B cell (primary cell): ENCODE data around the gene EGFL7. TPM values are rescaled to one million over a fixed set of nuclear protein-coding genes. Genes with fewer than 3 reads are reported as not detected.

ENCODE experiments used
- ATAC-seq: fragments of 200-7000 bp; cut with Tn5 transposase; one replicate; pipeline ENCODE4 v1.10.0; 2021; ENCODE audit warnings: low read depth, mild to moderate bottlenecking, moderate number of reproducible peaks, moderate library complexity
- CTCF ChIA-PET: fragments of 350-600 bp; sonication (Branson Sonifier 250); formaldehyde crosslinking; loops from one replicate; lab custom pipeline; 2021; ENCODE audit warnings: antibody characterized with exemption, inconsistent platforms; lab: Charles Lee
- POLR2A ChIA-PET: fragments of 350-600 bp; sonication (Branson Sonifier 250); formaldehyde crosslinking; loops from one replicate; lab custom pipeline; 2021; ENCODE audit warnings: antibody characterized with exemption; lab: Charles Lee
- DNase-seq: peaks from one replicate; pipeline ENCODE4 v3.0.0; 2013
- H2AFZ ChIP-seq: 2 replicates; pipeline ENCODE4 v1.6.1; 2012; ENCODE audit warnings: mild to moderate bottlenecking, low read depth, low read length; ENCODE audit not compliant: insufficient read depth, poor library complexity, severe bottlenecking
- H3K27ac ChIP-seq, 2 donors: 1 replicate in 1 of 2; 2 replicates in 1 of 2; pipeline ENCODE4 v1.5.1; 2012 to 2013; ENCODE audit warnings: low read length in 2 of 2, mild to moderate bottlenecking in 2 of 2, moderate library complexity in 1 of 2
- H3K27me3 ChIP-seq, 4 experiments: fragments of 200-600 bp in 1 of 4; sonication (generic) in 1 of 4; replicated peaks in 1 of 4; 1 replicate in 2 of 4; 2 replicates in 2 of 4; pipeline versions ENCODE4 v1.6.1 to v1.7.0; 2013 to 2016; ENCODE audit warnings: low read length in 3 of 4, mild to moderate bottlenecking in 2 of 4, mixed read lengths in 1 of 4, moderate library complexity in 1 of 4; ENCODE audit not compliant: insufficient read depth in 4 of 4, control insufficient read depth in 3 of 4; ENCODE audit errors: control extremely low read depth in 1 of 4
- H3K36me3 ChIP-seq, 2 experiments: replicated peaks in 1 of 2; 1 replicate in 1 of 2; 2 replicates in 1 of 2; pipeline versions ENCODE4 v1.6.1 to v1.7.1; 2013; ENCODE audit warnings: low read length in 1 of 2; ENCODE audit not compliant: insufficient read depth in 2 of 2, control insufficient read depth in 1 of 2; ENCODE audit errors: control extremely low read depth in 1 of 2, extremely low read depth in 1 of 2
- H3K4me1 ChIP-seq, 2 donors: fragments of 200-600 bp in 1 of 2; sonication (generic) in 1 of 2; 1 replicate in 1 of 2; 2 replicates in 1 of 2; pipeline versions ENCODE4 v1.5.1 to v1.6.1; 2013 to 2017; ENCODE audit warnings: low read length in 2 of 2; ENCODE audit not compliant: control insufficient read depth in 2 of 2, insufficient read depth in 2 of 2
- H3K4me2 ChIP-seq: replicated peaks from 2 replicates; pipeline ENCODE3; 2012; ENCODE audit warnings: mild to moderate bottlenecking, low read depth, low read length; ENCODE audit not compliant: poor library complexity, severe bottlenecking
- H3K4me3 ChIP-seq, 5 experiments: fragments of 200-600 bp in 1 of 5; sonication (generic) in 1 of 5; 1 replicate in 3 of 5; 2 replicates in 2 of 5; pipeline versions ENCODE4 v1.5.1 to v1.7.0; 2011 to 2016; ENCODE audit warnings: low read length in 4 of 5, mild to moderate bottlenecking in 4 of 5, low read depth in 2 of 5, control low read depth in 1 of 5, moderate library complexity in 1 of 5; ENCODE audit not compliant: insufficient read depth in 1 of 5; ENCODE audit errors: control extremely low read depth in 1 of 5, extremely low read depth in 1 of 5
- H3K79me2 ChIP-seq: fragments of 200-600 bp; sonication (generic); one replicate; pipeline ENCODE4 v1.6.0; 2016; ENCODE audit warnings: low read length; ENCODE audit not compliant: control insufficient read depth, insufficient read depth
- H3K9ac ChIP-seq: fragments of 200-600 bp; sonication (generic); 2 replicates; pipeline ENCODE4 v1.6.1; 2017; ENCODE audit warnings: mild to moderate bottlenecking, low read length, moderate library complexity
- H3K9me3 ChIP-seq, 3 donors: one replicate each; pipeline versions ENCODE4 v1.6.1 to v1.7.1; 2013; ENCODE audit warnings: low read length in 2 of 3; ENCODE audit not compliant: control insufficient read depth in 2 of 3, insufficient read depth in 1 of 3; ENCODE audit errors: control extremely low read depth in 1 of 3
- H4K20me1 ChIP-seq: 2 replicates; pipeline ENCODE4 v1.6.0; 2012; ENCODE audit warnings: mild to moderate bottlenecking, low read length; ENCODE audit not compliant: insufficient read depth, control insufficient read depth, poor library complexity, severe bottlenecking
- H3K27ac Mint-ChIP-seq: one replicate; pipeline ENCODE4 v1.8.0; 2021; ENCODE audit warnings: mixed read lengths
- H3K27me3 Mint-ChIP-seq: one replicate; pipeline ENCODE4 v1.8.0; 2021; ENCODE audit warnings: mixed read lengths
- H3K4me1 Mint-ChIP-seq: one replicate; pipeline ENCODE4 v1.8.0; 2021; ENCODE audit warnings: mixed read lengths
- H3K4me3 Mint-ChIP-seq: one replicate; pipeline ENCODE4 v1.8.0; 2021; ENCODE audit warnings: mixed read lengths
- H3K9me3 Mint-ChIP-seq: one replicate; pipeline ENCODE4 v1.8.0; 2022; ENCODE audit warnings: mixed read lengths; ENCODE audit not compliant: insufficient read depth
- CTCF ChIP-seq: fragments of 200-600 bp; IDR thresholded peaks from one replicate; pipeline ENCODE4 v1.8.0; 2022; ENCODE audit warnings: antibody characterized with exemption, mild to moderate bottlenecking
- EZH2 ChIP-seq: IDR thresholded peaks from 2 replicates; pipeline ENCODE4 v1.6.1; 2012; ENCODE audit warnings: borderline replicate concordance, low read depth, mild to moderate bottlenecking, moderate library complexity, low read length; ENCODE audit not compliant: insufficient read depth, poor library complexity, severe bottlenecking
- WGBS: methylation state at CpG from one replicate; pipeline ENCODE4 v1.1.5; 2013; ENCODE audit warnings: missing lambda C conversion rate; ENCODE audit not compliant: insufficient coverage; 5-methylcytosine and 5-hydroxymethylcytosine counted together
- intact Hi-C: fragments of 100-400 bp; cut with micrococcal nuclease; formaldehyde crosslinking; loops from one replicate; pipeline ENCODE4 v1.10.0; 2022
- polyA plus RNA-seq: library from polyadenylated mRNA; depleted of rRNA; stranded (reverse); fragments of >200 nt; gene quantifications from 2 replicates; pipeline ENCODE4 v1.2.3, GENCODE V29; 2012
- total RNA-seq, 2 donors: library from RNA; stranded (reverse); fragments of 120-200 nt in 1 of 2; gene quantifications; 1 replicate in 1 of 2; 2 replicates in 1 of 2; pipeline versions ENCODE4 v1.2.3 to v1.2.4, GENCODE V29; 2013 to 2022

The EGFL7 gene
- total and polyA plus RNA-seq, 2 donors (not counting 1 experiment from before 2014, with no cell fraction given): 0.34 TPM; not detected in 1

- H4K20me1 ChIP-seq: peaks cover 8% of the 10 kb centered on the region
- no peaks in the 10 kb centered on the region for H3K9me3 Mint-ChIP-seq
- peak; percentile 60 for DNase-seq
- no peaks in the 10 kb centered on the region for H3K79me2 ChIP-seq
- no peak overlapping the region for H3K27ac ChIP-seq
- H3K27me3 ChIP-seq: peaks cover 0 to 15% (median 5%) of the 10 kb centered on the region in 4 experiments
- peaks cover 5% of the 10 kb centered on the region for H3K27me3 Mint-ChIP-seq
- 75% methylated on average over 27 of the region's 27 CpGs for WGBS
- peaks cover 3% of the 10 kb centered on the region for H3K4me1 Mint-ChIP-seq
- H2AFZ ChIP-seq: no peak overlapping the region
- CTCF ChIA-PET: interaction anchor here (0.6 to 2.9 kb wide), 13 partner anchors 10 to 876 kb away, joined by 3 to 17 read pairs (median 4); no protein-coding TSS in a partner anchor
- peak; percentile 52 for ATAC-seq
- H3K9ac ChIP-seq: no peak overlapping the region
- intact Hi-C loops: no loop called here
- H3K27ac Mint-ChIP-seq: no peak overlapping the region
- no peak overlapping the region for H3K4me2 ChIP-seq
- peaks cover 0 to 12% of the 10 kb centered on the region in 2 experiments for H3K36me3 ChIP-seq
- H3K4me3 Mint-ChIP-seq: no peak overlapping the region
- no peak overlapping the region for H3K4me3 ChIP-seq
- POLR2A ChIA-PET: interaction anchor here (0.5 to 0.6 kb wide), 3 partner anchors 24 to 456 kb away, joined by 4 to 19 read pairs (median 15); no protein-coding TSS in a partner anchor
- peak; percentile 85 for TF ChIP-seq CTCF
- no peak for TF ChIP-seq EZH2
- peaks cover 0 to 5% of the 10 kb centered on the region in 2 donors for H3K4me1 ChIP-seq
- H3K9me3 ChIP-seq: no peaks in the 10 kb centered on the region
These were observed 9.1 kb downstream of the EGFL7 start for GRCh38 chr9:136671646-136672430.
